ENCODE measurements around the gene DAPK1.

DAPK1 gene

GRCh38 chr9:87497080-87497603 is 525 bp upstream of the DAPK1 start:
- no peak for DNase-seq
- no peaks in the 10 kb centered on the region for H3K9me3 ChIP-seq (replicated peaks; ENCODE audit: insufficient read depth, low read length)
- TF ChIP-seq EZH2 (optimal IDR thresholded peaks at IDR 0.05; ENCODE audit: low read depth, low read length) (no peak), CTCF (IDR thresholded peaks at IDR 0.05; ENCODE audit: low read length) (no peak), EZH2phosphoT487 (IDR thresholded peaks at IDR 0.05; ENCODE audit: low read length) (no peak)
- H3K36me3 ChIP-seq (replicated peaks; ENCODE audit: insufficient read depth, low read length): no peaks in the 10 kb centered on the region
- H3K27ac ChIP-seq (ENCODE audit: low read length): peak overlapping the region; percentile 88; the same call in 1 of the 2 replicates
- peak overlapping the region; percentile 94 for H3K9ac ChIP-seq (ENCODE audit: low read length)
- peak overlapping the region; percentile 84 for H3K4me3 ChIP-seq (ENCODE audit: low read length)
- H3K9me2 ChIP-seq (replicated peaks; ENCODE audit: insufficient read depth, low read length): no peaks in the 10 kb centered on the region
- H3K4me1 ChIP-seq (ENCODE audit: low read length): peaks cover 28% of the 10 kb centered on the region
- H3K79me2 ChIP-seq (ENCODE audit: low read length): peaks cover 44% of the 10 kb centered on the region
- H2AFZ ChIP-seq (ENCODE audit: low read length): peak overlapping the region; percentile 81
- no peaks in the 10 kb centered on the region for H4K20me1 ChIP-seq (ENCODE audit: insufficient read depth, low read length)
- peak overlapping the region; percentile 98 for H3K4me2 ChIP-seq (ENCODE audit: low read depth, low read length)
- H3F3A ChIP-seq (ENCODE audit: insufficient read depth, low read length): peaks cover 43% of the 10 kb centered on the region
- no peaks in the 10 kb centered on the region for H3K27me3 ChIP-seq (replicated peaks; ENCODE audit: insufficient read depth, low read length)

DNA sequence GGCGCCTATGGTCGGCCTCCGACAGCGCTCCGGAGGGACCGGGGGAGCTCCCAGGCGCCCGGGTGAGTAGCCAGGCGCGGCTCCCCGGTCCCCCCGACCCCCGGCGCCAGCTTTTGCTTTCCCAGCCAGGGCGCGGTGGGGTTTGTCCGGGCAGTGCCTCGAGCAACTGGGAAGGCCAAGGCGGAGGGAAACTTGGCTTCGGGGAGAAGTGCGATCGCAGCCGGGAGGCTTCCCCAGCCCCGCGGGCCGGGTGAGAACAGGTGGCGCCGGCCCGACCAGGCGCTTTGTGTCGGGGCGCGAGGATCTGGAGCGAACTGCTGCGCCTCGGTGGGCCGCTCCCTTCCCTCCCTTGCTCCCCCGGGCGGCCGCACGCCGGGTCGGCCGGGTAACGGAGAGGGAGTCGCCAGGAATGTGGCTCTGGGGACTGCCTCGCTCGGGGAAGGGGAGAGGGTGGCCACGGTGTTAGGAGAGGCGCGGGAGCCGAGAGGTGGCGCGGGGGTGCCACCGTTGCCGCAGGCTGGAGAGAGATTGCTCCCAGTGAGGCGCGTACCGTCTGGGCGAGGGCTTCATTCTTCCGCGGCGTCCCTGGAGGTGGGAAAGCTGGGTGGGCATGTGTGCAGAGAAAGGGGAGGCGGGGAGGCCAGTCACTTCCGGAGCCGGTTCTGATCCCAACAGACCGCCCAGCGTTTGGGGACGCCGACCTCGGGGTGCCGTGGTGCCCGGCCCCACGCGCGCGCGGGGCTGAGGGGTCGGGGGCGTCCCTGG is 561 bp downstream of the DAPK1 start:
- Histone ChIP-seq H4K20me1 (ENCODE audit: insufficient read depth, low read length) (no peaks in the 10 kb centered on the region), H3K79me2 (ENCODE audit: low read length) (peaks cover 52% of the 10 kb centered on the region), H3F3A (ENCODE audit: insufficient read depth, low read length) (peaks cover 43% of the 10 kb centered on the region), H2AFZ (ENCODE audit: low read length) (peak overlapping the region; percentile 56), H3K4me3 (ENCODE audit: low read length) (peak overlapping the region; percentile 84), H3K27me3 (replicated peaks; ENCODE audit: insufficient read depth, low read length) (no peaks in the 10 kb centered on the region), H3K27ac (ENCODE audit: low read length) (peak overlapping the region; percentile 88), H3K9me3 (replicated peaks; ENCODE audit: insufficient read depth, low read length) (no peaks in the 10 kb centered on the region), H3K36me3 (replicated peaks; ENCODE audit: insufficient read depth, low read length) (no peaks in the 10 kb centered on the region), H3K4me2 (ENCODE audit: low read depth, low read length) (peak overlapping the region; percentile 98), H3K9ac (ENCODE audit: low read length) (peak overlapping the region; percentile 94), H3K9me2 (replicated peaks; ENCODE audit: insufficient read depth, low read length) (no peaks in the 10 kb centered on the region), H3K4me1 (ENCODE audit: low read length) (peaks cover 28% of the 10 kb centered on the region)
- peak; percentile 37 for DNase-seq
- no peak for TF ChIP-seq EZH2 (optimal IDR thresholded peaks at IDR 0.05; ENCODE audit: low read depth, low read length)
- TF ChIP-seq EZH2phosphoT487 (IDR thresholded peaks at IDR 0.05; ENCODE audit: low read length): no peak
- no peak for TF ChIP-seq CTCF (IDR thresholded peaks at IDR 0.05; ENCODE audit: low read length)

DNA sequence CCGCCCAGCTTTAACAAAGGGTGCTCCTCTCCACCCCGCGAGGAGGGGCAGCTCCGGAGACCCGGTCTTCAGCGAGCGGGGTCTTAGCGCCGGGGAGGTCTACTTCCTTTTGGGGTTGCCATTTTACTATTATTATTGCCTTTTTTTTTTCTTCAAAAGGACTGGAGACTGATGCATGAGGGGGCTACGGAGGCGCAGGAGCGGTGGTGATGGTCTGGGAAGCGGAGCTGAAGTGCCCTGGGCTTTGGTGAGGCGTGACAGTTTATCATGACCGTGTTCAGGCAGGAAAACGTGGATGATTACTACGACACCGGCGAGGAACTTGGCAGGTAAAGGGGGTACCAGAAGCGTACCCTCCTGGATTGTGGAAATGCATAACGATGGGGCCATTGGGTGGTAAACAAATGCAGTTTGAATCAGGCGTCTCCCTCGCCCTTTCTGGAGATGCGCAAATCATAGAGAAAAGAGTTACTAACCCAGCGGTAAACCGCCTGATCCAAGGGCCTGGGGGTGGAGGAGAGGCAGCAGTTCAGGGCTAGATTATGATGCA is 1.2 kb downstream of the DAPK1 start:
- peak overlapping the region; percentile 84 for H3K4me3 ChIP-seq (ENCODE audit: low read length)

More for the DNA sequence above, 1.2 kb downstream of the DAPK1 start:
- Histone ChIP-seq H3K4me2 (ENCODE audit: low read depth, low read length) (peak overlapping the region; percentile 98), H2AFZ (ENCODE audit: low read length) (peak overlapping the region; percentile 56), H3F3A (ENCODE audit: insufficient read depth, low read length) (peaks cover 43% of the 10 kb centered on the region), H3K79me2 (ENCODE audit: low read length) (peaks cover 59% of the 10 kb centered on the region), H3K36me3 (replicated peaks; ENCODE audit: insufficient read depth, low read length) (no peaks in the 10 kb centered on the region), H3K4me1 (ENCODE audit: low read length) (peaks cover 27% of the 10 kb centered on the region), H3K9ac (ENCODE audit: low read length) (peak overlapping the region; percentile 94), H4K20me1 (ENCODE audit: insufficient read depth, low read length) (no peaks in the 10 kb centered on the region), H3K9me3 (replicated peaks; ENCODE audit: insufficient read depth, low read length) (no peaks in the 10 kb centered on the region), H3K9me2 (replicated peaks; ENCODE audit: insufficient read depth, low read length) (no peaks in the 10 kb centered on the region), H3K27me3 (replicated peaks; ENCODE audit: insufficient read depth, low read length) (no peaks in the 10 kb centered on the region), H3K27ac (ENCODE audit: low read length) (peak overlapping the region; percentile 88)
- no peak for TF ChIP-seq EZH2 (optimal IDR thresholded peaks at IDR 0.05; ENCODE audit: low read depth, low read length)
- no peak for TF ChIP-seq CTCF (IDR thresholded peaks at IDR 0.05; ENCODE audit: low read length)
- no peak for TF ChIP-seq EZH2phosphoT487 (IDR thresholded peaks at IDR 0.05; ENCODE audit: low read length)
- DNase-seq: peak; percentile 32
